ENCODE data around the gene MARCHF10. TPM values are rescaled to one million over a fixed set of nuclear protein-coding genes. Genes with fewer than 3 reads are reported as not detected.
"Not testable (repeated sequence)": the region's sequence is repeated elsewhere in the genome, so short reads cannot be mapped to it uniquely, and the experiment has no call there.

MARCHF10 gene
- total and polyA plus RNA-seq, 9 donors = 0.09 to 1.1 (median 0.42) TPM

DNA sequence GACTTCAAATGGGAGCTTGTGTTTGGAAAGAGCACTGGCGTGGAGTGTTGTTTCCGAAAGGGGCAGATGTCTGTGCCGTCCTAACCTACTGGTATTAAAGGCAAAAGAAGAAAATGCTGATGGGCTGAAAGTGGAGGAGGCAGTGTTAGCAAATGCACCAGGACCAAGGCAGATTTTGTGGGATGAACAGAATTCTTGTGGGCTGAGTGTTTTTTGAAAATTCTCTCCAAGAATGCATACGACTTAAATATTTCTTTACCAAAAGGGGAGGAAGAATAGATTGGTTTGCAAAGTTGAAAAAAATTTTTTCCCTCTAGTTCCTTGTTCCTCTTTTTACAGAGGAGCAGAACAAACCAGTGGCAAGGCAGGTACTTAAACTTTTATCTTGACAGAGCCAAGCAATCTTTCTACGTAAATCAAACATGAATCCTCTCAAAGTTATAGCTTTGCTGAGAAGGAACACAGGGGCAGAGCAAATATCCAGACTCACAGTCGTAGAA lies 16.8 kb downstream of the MARCHF10 start:
- Histone ChIP-seq H3K4me3 (ENCODE audit: low read length) (no peak overlapping the region), H3K27me3 (ENCODE audit: control insufficient read depth, insufficient read depth, low read length) (no peaks in the 10 kb centered on the region), H3K27ac (ENCODE audit: low read length) (no peak overlapping the region), H3K9me3 (replicated peaks; ENCODE audit: control insufficient read depth, low read depth, low read length) (no peaks in the 10 kb centered on the region), H3K4me1 (ENCODE audit: control insufficient read depth, insufficient read depth, low read length) (no peaks in the 10 kb centered on the region), H3K36me3 (ENCODE audit: control insufficient read depth, insufficient read depth, low read length) (no peaks in the 10 kb centered on the region)
- no peak for DNase-seq
- 32% methylated on average over 4 of the region's 6 CpGs for WGBS (ENCODE audit: insufficient coverage)

DNA sequence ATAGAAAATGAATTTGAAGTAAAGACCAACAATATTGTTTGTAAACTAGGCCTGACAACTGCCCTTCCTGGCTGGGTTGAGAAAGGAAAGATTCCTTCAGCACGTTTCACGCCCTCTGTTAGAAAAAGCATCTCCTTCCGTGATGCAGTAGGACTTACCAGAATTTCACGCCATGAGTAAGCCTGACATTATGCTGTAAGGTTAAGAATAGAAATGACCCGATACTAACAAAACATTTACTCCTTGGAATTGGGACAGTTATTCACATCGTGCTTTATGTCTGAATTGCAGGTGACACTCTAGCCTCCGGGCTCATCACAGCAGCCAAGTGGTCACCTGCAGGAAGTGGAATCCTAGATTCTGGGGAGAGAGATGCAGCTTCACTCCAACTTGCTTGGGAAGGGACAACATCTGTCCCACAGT lies 17.5 kb downstream of the MARCHF10 start:
- H3K4me1 ChIP-seq (ENCODE audit: control insufficient read depth, insufficient read depth, low read length) = no peaks in the 10 kb centered on the region
- H3K27me3 ChIP-seq (ENCODE audit: control insufficient read depth, insufficient read depth, low read length) = no peaks in the 10 kb centered on the region
- no peaks in the 10 kb centered on the region for H3K9me3 ChIP-seq (replicated peaks; ENCODE audit: control insufficient read depth, low read depth, low read length)
- H3K36me3 ChIP-seq (ENCODE audit: control insufficient read depth, insufficient read depth, low read length) = no peaks in the 10 kb centered on the region
- no peak overlapping the region for H3K4me3 ChIP-seq (ENCODE audit: low read length)
- no peak for DNase-seq
- H3K27ac ChIP-seq (ENCODE audit: low read length) = no peak overlapping the region
- WGBS (ENCODE audit: insufficient coverage) = no CpG with 5 or more reads among the region's 7 CpGs

DNA sequence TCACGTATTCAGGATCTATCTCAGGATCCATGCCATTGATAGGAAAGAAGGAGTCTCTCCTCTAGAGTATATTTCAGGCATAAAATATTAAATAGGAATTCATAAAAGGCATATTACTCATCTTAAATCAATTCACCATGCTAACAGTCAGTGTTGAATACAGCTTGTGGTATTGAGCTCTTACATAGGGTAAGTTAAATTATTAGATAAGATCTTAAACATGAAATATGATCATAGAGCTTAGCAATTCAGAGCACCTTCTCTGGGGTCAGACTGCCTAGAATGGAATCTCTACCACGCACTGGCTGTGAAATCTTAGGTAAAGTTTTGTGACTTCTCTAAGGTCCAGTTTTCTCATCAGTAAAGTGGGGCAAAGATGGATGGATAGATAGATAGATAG lies 20.7 kb downstream of the MARCHF10 start:
- DNase-seq = no peak
- H3K9me3 ChIP-seq (replicated peaks; ENCODE audit: control insufficient read depth, low read depth, low read length) = no peaks in the 10 kb centered on the region

DNA sequence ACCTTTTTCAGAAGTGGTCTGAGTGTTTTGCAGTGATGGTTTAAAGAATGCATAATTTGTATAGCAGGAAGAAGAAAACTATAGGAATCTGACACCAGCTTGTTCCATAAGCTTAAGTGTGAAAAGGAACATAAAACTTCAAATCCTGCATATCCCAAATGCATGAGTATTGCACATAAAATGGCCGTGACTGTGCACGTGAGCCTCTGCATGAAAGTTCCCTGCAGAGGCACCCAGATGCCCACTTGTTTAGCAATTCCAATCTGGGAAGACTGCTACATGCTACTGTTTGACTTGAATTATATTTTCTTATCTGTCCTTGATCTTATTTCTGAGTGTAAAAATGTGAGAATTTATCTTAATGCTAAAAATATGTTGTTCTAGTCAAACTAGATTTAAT lies 21.5 kb downstream of the MARCHF10 start:
- Histone ChIP-seq H3K27me3 (ENCODE audit: control insufficient read depth, insufficient read depth, low read length) (no peaks in the 10 kb centered on the region), H3K27ac (ENCODE audit: low read length) (no peak overlapping the region), H3K36me3 (ENCODE audit: control insufficient read depth, insufficient read depth, low read length) (no peaks in the 10 kb centered on the region), H3K4me3 (ENCODE audit: low read length) (no peak overlapping the region), H3K4me1 (ENCODE audit: control insufficient read depth, insufficient read depth, low read length) (no peaks in the 10 kb centered on the region), H3K9me3 (replicated peaks; ENCODE audit: control insufficient read depth, low read depth, low read length) (no peaks in the 10 kb centered on the region)
- 50% methylated on average over 2 of the region's 2 CpGs for WGBS (ENCODE audit: insufficient coverage)
- no peak for DNase-seq

More for the DNA sequence above, 20.7 kb downstream of the MARCHF10 start:
- WGBS (ENCODE audit: insufficient coverage) = 100% methylated on average over 1 of the region's 2 CpGs
- no peaks in the 10 kb centered on the region for H3K36me3 ChIP-seq (ENCODE audit: control insufficient read depth, insufficient read depth, low read length)
- no peak overlapping the region for H3K27ac ChIP-seq (ENCODE audit: low read length)
- H3K4me1 ChIP-seq (ENCODE audit: control insufficient read depth, insufficient read depth, low read length) = no peaks in the 10 kb centered on the region
- no peaks in the 10 kb centered on the region for H3K27me3 ChIP-seq (ENCODE audit: control insufficient read depth, insufficient read depth, low read length)
- H3K4me3 ChIP-seq (ENCODE audit: low read length) = no peak overlapping the region

DNA sequence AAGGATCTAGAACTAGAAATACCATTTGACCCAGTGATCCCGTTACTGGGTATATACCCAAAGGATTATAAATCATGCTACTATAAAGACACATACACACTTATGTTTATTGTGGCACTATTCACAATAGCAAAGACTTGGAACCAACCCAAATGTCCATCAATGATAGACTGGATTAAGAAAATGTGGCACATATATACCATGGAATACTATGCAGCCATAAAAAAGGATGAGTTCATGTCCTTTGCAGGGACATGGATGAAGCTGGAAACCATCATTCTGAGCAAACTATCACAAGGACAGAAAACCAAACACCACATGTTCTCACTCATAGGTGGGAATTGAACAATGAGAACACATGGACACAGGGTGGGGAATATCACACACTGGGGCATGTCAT lies 22.1 kb downstream of the MARCHF10 start:
- H3K27me3 ChIP-seq (ENCODE audit: control insufficient read depth, insufficient read depth, low read length); H3K9me3 ChIP-seq (replicated peaks; ENCODE audit: control insufficient read depth, low read depth, low read length); H3K27ac ChIP-seq (ENCODE audit: low read length); DNase-seq; H3K36me3 ChIP-seq (ENCODE audit: control insufficient read depth, insufficient read depth, low read length); H3K4me3 ChIP-seq (ENCODE audit: low read length); H3K4me1 ChIP-seq (ENCODE audit: control insufficient read depth, insufficient read depth, low read length): not testable (repeated sequence)
- no CpG with 5 or more reads among the region's 1 CpG for WGBS (ENCODE audit: insufficient coverage)

DNA sequence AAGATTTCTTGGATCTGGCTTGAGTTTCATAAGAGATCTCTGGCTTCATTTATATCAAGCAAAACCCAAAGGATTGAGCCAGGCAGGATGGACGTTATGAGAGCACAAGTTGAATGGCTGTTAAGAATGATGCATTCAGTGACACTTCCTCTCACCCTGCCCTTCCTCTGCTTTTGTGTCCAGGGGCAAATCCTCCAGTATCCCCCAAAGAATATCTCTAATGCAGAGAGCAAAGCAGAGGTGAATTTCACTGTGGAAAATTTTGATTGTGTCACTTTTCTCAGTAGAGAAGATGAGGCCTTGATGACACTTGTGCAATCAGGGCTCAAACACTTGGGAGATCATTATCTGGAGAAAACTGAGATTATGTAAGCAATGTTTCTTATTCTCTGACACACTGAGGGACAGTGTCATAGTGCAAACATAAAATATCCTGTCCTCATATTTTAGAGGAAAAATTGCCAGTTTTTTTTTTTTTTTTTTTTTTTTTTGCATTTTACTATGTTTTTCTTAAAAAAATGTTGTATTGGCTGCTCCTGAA lies 25.3 kb downstream of the MARCHF10 start:
- H3K27ac ChIP-seq (ENCODE audit: low read length) = no peak overlapping the region
- no peaks in the 10 kb centered on the region for H3K36me3 ChIP-seq (ENCODE audit: control insufficient read depth, insufficient read depth, low read length)
- H3K4me3 ChIP-seq (ENCODE audit: low read length) = no peak overlapping the region
- peaks cover 16% of the 10 kb centered on the region for H3K4me1 ChIP-seq (ENCODE audit: control insufficient read depth, insufficient read depth, low read length)
- H3K9me3 ChIP-seq (replicated peaks; ENCODE audit: control insufficient read depth, low read depth, low read length) = no peaks in the 10 kb centered on the region
- H3K27me3 ChIP-seq (ENCODE audit: control insufficient read depth, insufficient read depth, low read length) = no peaks in the 10 kb centered on the region
- no peak for DNase-seq
- no CpG with 5 or more reads among the region's 1 CpG for WGBS (ENCODE audit: insufficient coverage)

DNA sequence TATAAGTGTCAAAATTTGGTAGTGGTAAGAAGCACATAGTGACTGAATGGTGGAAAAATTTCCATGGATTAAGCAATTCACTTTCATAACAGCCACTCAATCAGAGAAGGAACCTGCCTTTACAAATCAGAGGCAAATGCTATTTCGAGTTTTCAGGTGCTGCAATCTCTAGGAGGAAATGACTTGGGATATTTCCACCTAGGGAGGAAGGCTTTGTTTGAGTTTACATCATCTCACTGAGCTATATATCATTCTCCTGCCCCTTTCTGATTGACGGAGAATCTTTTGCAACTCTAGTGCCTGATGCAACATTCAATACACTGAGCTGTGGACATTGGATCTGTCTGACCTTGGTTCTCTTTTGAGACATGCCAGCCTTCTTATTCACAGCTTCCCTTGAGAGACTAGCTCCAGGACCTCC lies 26.3 kb downstream of the MARCHF10 start:
- H3K4me3 ChIP-seq (ENCODE audit: low read length) = no peak overlapping the region

DNA sequence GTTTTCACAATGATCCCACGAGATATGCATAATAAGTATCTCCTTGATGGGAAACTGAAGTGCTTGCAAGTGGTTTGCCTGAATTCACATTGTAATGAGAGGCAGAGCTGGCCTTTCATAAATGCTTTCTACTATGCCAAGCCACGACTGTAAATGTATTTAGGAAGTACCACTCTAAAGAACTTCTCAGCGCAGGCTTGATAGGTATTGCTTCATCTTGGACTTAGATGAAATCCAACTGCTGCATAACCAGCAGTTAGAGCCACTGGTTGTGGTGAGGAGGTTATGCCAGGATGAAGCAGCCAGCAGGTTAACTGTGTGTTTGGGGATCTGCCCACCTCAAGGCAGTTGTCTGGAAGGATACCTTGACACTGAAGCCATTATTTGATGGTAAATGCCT lies 26.8 kb downstream of the MARCHF10 start:
- Histone ChIP-seq H3K27ac (ENCODE audit: low read length) (no peak overlapping the region), H3K4me3 (ENCODE audit: low read length) (no peak overlapping the region), H3K4me1 (ENCODE audit: control insufficient read depth, insufficient read depth, low read length) (peaks cover 16% of the 10 kb centered on the region), H3K27me3 (ENCODE audit: control insufficient read depth, insufficient read depth, low read length) (no peaks in the 10 kb centered on the region), H3K9me3 (replicated peaks; ENCODE audit: control insufficient read depth, low read depth, low read length) (no peaks in the 10 kb centered on the region), H3K36me3 (ENCODE audit: control insufficient read depth, insufficient read depth, low read length) (no peaks in the 10 kb centered on the region)
- DNase-seq = no peak
- 86% methylated on average over 1 of the region's 3 CpGs for WGBS (ENCODE audit: insufficient coverage)

More for the DNA sequence above, 26.3 kb downstream of the MARCHF10 start:
- DNase-seq = no peak
- Histone ChIP-seq H3K36me3 (ENCODE audit: control insufficient read depth, insufficient read depth, low read length) (no peaks in the 10 kb centered on the region), H3K27me3 (ENCODE audit: control insufficient read depth, insufficient read depth, low read length) (no peaks in the 10 kb centered on the region), H3K9me3 (replicated peaks; ENCODE audit: control insufficient read depth, low read depth, low read length) (no peaks in the 10 kb centered on the region), H3K4me1 (ENCODE audit: control insufficient read depth, insufficient read depth, low read length) (peaks cover 16% of the 10 kb centered on the region), H3K27ac (ENCODE audit: low read length) (no peak overlapping the region)
- WGBS (ENCODE audit: insufficient coverage) = 82% methylated on average over 1 of the region's 2 CpGs

DNA sequence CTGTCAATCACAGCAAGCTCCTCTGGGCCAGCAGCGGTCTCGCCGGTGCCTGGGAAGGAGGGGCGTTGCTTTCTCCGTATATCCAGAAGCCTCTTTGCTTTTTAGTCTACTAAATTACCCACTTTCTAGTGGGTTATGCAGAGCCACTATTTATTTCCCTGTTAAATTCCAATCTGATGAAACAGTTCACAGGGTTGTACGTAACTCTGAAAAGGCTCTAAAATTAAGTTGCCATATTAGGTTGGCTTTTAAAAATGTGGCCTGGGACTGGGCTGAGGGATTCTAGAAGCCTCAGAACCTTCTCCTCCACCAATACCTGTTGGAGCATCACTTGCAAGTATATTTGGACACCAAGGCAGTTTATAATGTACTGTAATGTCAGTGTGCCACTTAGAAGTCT lies 27.2 kb downstream of the MARCHF10 start:
- Histone ChIP-seq H3K36me3 (ENCODE audit: control insufficient read depth, insufficient read depth, low read length) (no peaks in the 10 kb centered on the region), H3K4me3 (ENCODE audit: low read length) (no peak overlapping the region), H3K27ac (ENCODE audit: low read length) (peak overlapping the region; percentile 20), H3K9me3 (replicated peaks; ENCODE audit: control insufficient read depth, low read depth, low read length) (no peaks in the 10 kb centered on the region), H3K27me3 (ENCODE audit: control insufficient read depth, insufficient read depth, low read length) (no peaks in the 10 kb centered on the region), H3K4me1 (ENCODE audit: control insufficient read depth, insufficient read depth, low read length) (peaks cover 16% of the 10 kb centered on the region)
- no peak for DNase-seq
- 85% methylated on average over 5 of the region's 6 CpGs for WGBS (ENCODE audit: insufficient coverage)

DNA sequence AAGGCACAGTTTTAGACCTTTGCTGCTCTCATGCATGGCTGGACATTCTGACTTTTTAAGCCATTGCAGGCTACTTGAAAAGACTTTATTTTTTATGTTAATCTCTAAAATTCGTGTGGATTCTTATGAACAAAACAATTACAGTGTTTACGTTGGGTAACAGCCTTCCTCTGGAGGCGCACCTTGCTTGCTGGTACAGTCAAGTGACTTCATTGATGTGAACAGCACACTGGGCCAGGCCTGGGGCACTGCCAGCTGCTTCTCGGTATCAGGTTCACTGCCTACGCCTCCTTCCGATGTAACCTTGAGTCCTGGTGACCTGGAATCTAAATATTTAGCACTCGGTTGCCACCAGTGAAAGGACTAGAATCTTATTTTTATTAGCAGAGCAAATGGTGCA lies 27.8 kb downstream of the MARCHF10 start:
- DNase-seq = peak; percentile 39
- H3K27me3 ChIP-seq (ENCODE audit: control insufficient read depth, insufficient read depth, low read length) = no peaks in the 10 kb centered on the region
- WGBS (ENCODE audit: insufficient coverage) = 52% methylated on average over 3 of the region's 7 CpGs
- H3K9me3 ChIP-seq (replicated peaks; ENCODE audit: control insufficient read depth, low read depth, low read length) = no peaks in the 10 kb centered on the region
- no peaks in the 10 kb centered on the region for H3K36me3 ChIP-seq (ENCODE audit: control insufficient read depth, insufficient read depth, low read length)
- H3K4me3 ChIP-seq (ENCODE audit: low read length) = no peak overlapping the region
- H3K4me1 ChIP-seq (ENCODE audit: control insufficient read depth, insufficient read depth, low read length) = peaks cover 16% of the 10 kb centered on the region
- peak overlapping the region; percentile 20 for H3K27ac ChIP-seq (ENCODE audit: low read length)

Measured in muscle of leg (tissue), 11 donors.